Inferior parietal cortex (tissue), 1 donor: ENCODE data around the gene FARSB.
A peak's percentile ranks its signal among the peaks of the same experiment; 100 is the strongest.
"Not testable (repeated sequence)": the region's sequence is repeated elsewhere in the genome, so short reads cannot be mapped to it uniquely, and the experiment has no call there.

Experiments
- DNase-seq: peaks from one replicate; pipeline ENCODE4 v3.0.0-alpha.2; 2016; ENCODE audit errors: extremely low spot score

Gene FARSB

DNA sequence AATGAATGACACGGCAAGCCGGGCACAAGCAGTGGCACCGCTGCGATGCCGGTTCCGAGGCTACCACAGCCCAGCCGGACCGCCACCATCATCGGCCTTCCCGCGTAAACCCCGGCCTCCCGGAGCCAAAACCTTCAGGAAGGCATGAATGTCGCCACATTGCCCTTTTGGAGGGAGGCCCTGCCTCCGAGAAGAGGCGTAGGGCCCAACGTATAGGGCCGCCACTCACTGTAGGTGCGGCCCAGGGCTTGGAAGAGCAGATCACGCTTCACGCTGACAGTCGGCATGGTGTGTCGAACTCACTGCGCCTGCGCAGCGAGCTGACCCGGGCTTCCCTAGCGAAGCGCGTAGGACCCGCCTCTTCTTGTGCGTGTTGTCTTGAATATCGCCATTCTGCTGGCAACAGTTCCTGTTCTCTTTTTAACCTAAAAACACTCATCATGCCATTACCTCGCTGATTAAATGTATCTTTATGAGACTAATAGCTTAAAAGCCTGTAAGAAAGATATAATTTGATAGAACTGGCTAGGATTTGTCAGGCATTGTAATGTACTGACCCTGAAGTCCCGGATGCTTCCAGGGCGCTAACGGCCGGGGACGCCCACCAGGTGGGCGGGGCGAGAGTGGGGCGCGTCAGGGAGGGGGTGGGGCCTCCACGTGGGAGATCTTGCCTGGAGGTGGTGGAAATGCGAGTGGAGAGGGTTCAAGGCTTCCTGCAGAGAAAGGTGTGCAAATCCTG, at the start of gene FARSB:
FARSB (minus strand) TSS at position 306 of the 739 bp plus-strand sequence; CDS start at position 287, 19 bp downstream.
- peak; percentile 97 for DNase-seq

DNA sequence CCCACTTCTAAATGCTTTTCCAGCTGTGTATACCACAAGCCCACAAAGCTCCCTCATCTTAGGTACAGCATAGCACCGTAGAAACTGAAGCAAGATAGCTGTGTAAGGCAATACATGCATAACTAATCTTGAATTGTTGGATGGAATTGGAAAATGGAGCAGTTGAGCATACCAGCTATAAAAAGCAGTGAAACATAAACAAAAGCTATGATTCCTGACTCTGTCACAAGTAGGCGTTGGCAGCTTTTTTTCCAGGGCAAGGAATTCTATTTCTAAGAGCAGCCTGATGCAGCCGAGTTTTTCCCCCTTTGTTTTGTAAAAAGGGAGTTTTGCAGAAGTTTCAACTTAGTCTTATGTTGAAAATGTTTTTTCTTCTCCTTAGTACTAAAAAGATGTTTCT, 48.0 kb upstream of the FARSB start:
- DNase-seq = peak; percentile 47

DNA sequence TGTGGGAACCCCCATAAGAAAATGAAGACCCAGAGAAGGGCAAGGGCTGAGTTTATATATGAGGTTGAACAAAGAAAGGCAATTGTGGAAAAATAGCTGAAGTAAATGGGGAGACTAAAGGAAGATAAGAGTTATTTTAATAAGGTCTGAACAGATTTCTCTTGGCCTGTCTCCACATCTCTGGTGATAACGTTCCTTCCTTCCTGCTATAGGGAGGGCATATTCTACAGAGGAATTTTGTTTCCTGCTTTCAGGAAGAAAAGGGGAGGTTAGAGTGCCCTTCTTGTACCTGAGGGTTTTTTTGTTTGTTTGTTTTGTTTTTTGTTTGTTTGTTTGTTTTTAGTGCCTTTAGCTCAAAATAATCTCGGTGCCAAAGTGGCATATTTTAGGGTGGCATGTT, 47.2 kb upstream of the FARSB start:
- DNase-seq = no peak

DNA sequence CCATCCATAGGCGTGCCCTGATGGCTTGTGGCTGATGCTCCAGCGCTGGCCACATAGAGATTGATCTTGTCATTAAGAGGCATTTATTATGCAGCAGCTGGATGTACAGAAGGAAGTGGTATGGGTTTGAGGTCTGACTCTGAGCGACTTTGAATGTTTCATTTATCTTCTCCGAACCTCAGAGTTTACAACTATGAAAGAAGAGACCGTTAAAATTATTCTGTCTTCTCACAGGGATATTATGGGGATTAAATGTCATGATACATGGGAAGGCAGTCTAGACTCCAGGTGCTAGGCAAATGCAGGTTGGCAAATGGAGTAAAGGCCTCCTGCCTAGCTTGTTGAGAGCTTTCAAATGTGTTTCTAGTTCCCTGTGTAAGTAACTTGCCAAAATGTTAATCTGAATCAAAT, 45.8 kb upstream of the FARSB start:
- DNase-seq = no peak

DNA sequence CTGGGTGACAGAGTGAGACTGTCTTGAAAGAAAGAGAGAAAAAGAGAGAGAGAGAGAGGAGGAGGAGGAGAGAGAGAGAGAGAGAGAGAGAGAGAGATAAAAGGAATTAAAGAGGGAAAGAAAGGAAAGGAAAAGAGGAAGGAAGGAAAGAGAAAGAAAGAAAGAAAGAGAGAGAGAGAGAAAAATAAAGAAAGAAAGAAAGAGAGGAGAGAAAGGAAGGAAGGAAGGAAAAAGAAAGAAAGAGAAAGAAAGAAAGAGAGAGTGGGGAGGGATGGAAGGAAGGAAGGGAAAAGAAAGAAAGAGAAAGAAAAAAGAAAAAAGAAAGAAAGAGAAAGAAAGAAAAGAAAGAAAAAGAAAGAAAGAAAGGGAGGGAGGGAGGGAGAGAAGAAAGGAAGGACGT, 45.3 kb upstream of the FARSB start:
- no peak for DNase-seq

DNA sequence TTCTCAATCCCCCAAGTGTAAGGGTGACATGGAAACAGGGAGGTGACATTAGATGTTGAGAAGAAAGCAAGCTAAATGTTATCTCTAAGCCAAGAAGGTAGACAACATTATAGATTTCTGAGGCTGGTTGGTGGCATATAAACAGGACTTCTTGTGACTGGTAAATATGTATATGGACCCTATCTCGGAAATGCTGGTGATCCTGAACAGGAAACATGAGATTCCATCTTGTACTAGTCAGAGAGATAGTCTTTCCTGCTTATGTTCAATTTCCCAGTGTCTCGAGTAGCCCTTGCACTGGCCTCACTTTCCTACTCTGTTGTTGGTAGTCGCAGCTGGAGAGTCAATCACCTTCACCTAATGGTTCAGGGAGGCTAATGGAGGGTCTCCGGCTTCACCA, 42.4 kb upstream of the FARSB start:
- no peak for DNase-seq

DNA sequence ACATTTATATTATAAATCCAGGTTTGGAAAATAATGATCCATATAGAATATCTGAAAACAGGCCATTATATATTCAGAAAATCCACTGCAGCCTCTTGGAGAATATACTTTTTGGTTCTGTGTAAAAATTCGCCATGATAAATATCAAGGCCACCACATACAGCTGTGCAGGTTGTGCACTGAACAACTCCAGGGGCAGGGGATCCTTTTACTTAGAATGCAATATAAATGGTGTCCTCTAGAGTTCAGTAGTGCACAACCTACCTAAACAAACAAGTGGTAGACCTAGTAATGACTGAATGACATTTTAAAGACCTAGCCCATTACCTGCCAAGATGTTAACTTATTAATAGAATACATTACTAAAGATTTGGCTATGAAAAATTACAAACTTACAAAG, 37.9 kb upstream of the FARSB start:
- DNase-seq = no peak

DNA sequence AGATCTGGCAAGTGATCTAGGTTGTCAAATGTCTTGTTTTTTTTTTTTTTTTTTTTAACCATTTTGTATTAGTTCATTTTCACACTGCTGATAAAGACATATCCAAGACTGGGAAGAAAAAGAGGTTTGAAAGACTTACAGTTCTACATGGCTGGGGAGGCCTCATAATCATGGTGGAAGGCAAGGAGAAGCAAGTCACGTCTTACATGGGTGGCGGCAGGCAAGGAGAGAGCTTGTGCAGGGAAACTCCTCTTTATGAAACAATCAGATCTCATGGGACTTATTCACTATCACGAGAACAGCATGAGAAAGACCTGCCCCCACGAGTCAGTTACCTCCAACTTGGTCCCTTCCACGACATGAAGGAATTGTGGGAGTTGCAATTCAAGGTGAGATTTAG, 37.5 kb upstream of the FARSB start:
- not testable (repeated sequence) for DNase-seq

DNA sequence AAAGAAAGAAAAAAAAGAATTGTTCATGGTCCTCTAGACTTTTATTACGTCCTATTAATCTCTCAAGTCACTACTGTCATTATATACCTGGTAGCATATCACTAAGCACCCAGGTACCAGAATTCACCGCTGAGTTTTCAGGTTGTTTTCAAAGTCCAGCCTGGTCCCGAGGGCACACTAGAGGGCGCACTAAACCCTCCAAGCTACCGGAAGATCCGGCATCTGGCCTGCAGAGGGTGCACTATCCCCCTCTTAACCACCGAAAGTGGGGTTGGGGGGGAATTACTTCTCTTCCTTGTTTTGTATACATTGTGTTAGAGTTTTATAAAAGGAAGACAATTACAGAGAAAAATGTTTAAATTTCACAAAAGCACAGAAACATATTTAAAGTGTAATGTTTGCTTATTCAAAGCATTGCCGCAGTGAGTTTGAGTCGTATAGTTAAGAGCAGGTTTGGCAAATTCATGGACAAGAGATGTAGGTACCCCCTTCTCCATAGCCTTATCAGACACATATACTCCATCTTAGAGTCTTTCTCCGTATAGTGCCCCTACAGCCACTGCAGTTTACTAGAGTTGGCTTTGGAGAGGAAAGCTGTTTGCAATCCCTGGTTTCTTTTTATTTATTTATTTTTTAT, 34.8 kb upstream of the FARSB start:
- peak; percentile 83 for DNase-seq

DNA sequence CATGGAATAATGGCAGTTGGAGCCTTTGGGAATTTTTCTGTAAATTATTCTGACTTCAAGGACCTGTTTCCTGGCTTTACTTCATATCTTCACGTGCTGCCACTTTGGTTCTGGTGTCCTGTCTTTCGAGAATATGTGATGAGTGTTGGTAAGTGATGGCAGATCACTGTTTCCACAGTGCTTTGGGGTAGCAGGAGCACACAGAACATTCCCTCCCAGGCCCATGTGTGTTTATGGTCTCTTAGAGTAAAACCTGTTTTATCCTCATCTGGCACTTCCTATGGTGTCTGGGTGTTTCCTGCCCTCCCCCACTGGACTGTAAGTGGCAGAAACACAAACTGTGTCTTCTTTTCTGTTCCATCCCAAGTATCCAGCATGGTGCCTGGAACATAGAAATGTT, 33.4 kb upstream of the FARSB start:
- DNase-seq = no peak

DNA sequence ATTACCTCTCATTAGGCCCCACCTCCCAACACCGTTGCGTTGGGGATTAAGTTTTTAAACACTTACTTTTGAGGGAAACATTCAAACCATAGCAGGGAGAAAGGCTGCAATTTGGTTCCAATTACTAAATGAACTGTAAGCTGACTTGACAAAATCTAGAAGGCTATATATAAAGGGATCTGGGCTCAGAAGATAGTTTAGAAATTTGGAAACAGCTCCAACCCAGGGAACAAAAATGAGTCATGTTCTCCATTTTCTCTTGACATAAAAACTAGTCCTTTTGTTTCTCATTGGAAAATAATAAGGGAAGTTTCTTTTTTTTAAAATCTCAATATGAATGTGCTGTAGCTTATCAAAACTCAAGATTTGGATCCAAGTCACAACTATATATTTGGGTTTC, 33.0 kb upstream of the FARSB start:
- DNase-seq = peak; percentile 38

DNA sequence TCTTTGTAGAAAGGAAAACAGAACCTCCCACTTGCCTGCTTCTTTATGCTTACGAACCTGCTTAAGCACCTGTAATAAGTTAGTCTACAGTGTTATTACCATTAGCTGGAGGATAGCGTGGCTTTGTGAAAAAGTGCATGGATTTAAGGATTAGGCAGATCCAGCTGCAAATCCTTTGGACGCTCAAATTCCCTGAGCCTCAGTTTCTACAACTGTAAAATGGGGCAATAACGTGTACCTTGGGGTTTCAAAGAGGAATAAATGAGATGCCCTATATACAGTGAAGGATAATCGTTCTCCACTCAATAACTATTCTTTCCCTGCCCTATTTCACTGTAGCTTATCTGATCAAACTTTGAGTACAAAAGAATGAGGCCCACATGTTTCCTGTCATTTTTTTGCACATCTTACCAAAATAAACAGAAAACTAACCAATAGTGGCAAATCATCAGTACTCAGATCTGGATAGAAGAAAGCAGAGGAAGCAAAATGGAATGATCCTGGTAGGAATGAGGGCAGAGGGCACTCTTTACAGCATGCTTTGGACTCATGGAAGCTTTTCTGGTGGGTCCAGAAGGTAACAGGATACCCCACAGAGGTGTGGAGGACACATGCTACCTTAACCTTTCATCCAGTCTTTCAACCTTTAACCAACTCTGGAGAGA, 30.3 kb upstream of the FARSB start:
- DNase-seq = no peak

DNA sequence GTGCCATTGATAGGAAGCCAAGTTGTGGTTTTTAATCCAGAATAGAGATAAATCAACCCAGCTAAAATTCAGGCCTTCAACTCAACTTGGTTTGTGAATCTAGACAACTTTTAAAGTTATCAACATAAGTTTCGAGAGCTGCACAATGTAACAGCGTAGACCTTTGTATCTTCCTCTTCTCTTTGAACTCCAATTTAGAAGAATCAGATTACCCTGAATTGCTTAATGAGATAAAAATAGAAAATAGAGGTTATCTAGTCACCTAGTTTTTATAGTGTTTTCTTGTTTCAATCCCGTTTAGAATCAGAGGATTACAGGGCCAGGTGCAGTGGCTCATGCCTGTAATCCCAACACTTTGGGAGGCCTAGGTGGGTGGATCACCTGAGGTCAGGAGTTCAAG, 27.9 kb upstream of the FARSB start:
- no peak for DNase-seq

DNA sequence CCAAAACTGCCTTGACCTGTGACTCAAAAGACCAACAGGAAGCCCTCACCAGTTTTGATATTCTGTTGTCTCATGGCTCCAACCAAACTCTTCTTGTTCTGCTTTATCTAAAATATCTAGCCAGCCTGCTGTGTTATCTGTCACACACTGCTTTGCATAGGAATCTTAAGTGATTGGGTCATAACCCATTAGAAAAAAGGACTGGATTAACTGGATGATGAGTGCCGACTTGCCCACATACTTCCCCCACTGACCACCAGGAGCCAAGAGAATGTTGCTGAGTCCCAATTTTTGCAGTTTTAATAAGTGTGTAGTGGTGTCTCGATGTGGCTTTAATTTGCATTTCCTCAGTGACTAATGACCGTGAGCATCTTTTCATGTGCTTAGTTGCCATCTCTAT, 22.1 kb upstream of the FARSB start:
- no peak for DNase-seq

DNA sequence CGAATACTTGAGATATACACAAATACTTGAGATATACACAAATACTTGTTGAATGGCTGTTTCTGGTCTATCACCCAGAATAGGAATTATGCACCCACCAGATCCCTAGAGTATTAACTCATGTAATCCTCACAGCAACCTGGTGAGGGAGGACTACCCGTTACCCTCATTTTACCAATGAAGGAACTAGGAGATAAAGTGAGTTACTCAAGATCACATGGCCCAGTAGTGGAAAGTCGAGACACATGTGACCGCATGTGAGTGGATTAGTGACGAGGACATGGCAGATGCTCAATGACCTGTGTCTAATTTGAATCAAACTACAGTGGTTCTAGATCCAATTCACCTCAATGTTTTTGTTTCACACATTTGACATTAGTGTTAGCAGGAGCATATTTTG, 18.0 kb upstream of the FARSB start:
- no peak for DNase-seq

DNA sequence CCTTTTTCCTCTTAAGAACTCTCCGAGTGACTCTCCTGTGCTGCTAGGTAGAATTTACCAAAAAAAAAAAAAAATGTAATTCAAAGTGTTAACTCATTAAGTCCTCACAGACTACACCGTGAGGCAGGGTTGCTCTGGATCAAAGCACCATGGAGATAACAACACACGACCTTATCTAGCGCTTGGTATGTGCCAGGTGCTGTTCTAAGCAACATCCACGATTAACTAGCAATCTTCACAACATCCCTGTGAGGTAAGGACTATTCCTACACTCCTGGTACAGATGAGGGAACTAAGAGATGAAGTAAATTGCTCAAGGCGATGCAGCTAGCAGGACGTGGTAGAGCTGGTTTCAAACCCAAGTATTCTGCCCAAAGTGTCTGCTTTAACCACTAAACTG, 17.4 kb upstream of the FARSB start:
- no peak for DNase-seq

DNA sequence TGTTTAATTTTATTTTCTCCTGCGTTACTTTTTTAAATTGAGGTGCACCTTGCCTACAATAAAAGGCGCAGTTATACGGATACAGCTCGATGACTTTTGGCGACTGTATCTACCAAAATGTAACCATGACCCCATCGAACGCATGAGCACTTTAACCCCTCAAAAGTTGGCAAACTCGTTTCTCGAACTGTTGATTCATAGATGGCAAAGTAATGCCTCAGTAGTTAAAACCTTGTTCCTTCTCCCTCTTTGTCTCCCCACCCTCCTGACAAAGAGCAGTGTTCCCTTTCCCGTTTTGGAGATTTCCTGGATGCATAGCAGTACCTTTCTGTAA, 16.1 kb upstream of the FARSB start:
- no peak for DNase-seq

DNA sequence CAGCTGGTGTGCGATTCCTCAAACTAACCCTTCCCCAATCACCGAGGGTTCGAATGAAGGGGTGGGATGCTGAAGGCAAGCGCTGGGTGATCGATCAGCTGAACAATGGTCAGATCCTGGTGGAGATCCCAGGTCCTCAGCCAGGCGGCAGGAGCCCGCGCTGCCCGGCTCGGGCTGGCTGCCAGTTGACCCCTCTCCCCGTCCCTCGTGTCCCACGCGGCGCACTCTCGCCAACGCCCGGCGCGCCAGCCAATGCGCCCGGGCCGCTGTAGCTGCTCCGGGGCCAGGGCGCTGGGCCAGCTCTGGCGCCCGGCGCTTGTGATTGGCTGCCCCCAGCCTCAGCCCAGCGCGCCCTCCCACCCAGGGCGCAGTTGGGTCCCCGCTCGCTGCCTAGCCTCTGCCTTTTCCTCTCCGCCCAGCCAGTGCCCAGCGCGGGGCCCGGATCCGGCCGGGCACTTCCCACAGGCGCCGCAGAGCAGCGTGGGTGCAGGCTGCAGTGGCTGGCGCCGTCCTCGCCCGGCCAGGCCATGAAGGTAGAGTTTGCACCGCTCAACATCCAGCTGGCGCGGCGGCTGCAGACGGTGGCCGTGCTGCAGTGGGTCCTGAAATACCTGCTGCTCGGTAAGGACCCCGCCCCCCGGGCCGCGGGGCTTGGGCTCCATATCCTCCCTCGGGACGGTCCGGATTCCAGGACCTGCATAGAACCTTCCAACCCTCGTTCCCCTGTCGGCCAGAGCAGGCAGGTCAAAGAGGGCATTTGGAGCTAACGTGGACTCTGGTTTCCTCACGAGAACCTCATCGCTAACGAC, 15.6 kb upstream of the FARSB start, which contains the start of gene MOGAT1:
MOGAT1 (plus strand) TSS at position 400 of the 809 bp plus-strand sequence; CDS start at position 528, 128 bp downstream.
- no peak for DNase-seq

DNA sequence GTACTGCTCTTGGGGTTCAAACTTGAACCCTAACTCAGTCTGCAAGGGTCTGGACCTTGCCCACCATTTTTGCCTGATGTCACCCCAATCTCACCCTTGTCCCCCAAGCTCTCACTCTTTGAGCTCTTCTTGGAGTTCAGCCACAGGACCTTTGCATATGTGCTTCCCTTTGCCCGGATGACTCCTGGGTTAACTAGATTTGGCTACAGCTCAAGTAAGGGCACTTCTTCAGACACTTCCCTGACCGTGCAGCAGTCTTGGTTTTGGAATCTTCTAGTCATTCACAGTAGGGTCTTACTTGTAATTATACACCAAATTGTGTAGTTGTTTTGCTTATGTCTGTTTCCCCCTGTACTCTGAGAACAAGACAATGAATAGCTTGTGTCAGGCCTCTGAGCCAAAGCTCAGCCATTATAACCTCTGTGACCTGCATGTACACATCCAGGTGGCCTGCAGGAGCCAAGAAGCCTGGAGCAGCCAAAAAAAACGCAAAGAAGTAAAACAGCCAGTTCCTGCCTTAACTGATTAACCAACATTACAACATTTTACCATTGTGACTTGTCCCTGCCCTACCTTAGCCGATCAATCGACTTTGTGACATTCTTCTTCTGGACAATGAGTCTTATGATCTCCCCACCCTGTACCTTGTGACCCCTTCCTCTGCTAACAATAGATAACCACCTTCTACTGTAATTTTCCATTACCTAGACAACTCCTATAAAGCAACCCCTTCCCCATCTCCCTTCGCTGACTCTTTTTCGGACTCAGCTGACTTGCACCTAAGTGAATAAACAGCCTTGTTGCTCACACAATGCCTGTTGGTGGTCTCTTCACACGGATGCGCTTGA, 14.5 kb upstream of the FARSB start:
- no peak for DNase-seq

DNA sequence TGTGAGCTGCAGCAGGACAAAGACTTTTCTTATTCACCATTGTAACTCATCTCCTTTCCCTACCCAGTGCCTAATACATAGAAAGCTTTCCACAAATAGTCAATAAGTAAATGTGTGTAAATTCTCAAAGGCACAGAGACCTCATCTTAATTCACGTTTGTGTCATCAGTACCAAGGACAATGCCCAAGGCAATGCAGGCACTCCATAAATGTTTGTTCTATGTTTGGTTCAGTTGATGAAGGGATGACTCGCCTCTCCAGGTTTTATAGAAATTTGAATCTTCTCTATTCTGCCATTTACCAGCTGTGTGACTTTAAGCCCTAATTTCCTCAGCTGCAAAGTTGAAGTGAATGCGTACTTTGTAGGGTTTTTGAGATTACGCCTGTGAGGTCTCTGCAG, 13.5 kb upstream of the FARSB start:
- no peak for DNase-seq

DNA sequence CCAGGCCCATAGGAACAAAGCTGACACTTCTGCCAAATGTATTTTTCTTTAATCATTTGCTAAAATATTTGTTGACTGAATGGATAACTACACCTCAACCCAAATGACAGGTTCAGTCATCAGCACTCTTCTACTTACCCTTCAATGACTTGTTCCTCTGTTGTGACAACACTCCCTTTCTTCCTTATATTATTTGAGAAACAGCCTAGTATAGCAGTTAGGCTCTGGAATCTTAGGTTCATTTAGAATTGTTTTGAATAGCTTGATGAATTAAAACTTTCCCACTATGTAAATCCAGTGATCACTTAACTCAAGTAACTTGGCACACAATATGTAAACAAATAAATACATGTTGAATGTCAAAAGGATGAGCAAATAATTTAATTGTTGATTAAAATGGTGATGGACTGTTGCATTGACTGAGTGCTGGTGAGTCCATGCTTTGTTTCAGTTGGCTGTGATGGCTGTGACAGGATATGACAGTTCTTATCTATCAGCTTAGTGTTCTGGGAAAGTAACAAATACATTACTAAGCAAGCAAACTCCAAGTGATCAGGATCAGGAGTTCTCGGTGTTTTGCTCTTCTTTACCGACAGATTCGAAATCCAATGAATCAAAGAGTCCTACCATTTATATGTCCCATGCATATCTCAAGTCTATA, 12.7 kb upstream of the FARSB start:
- DNase-seq = no peak
